Measurements from ENCODE around the gene ADAT2. TPM values are rescaled to one million over a fixed set of nuclear protein-coding genes. Genes with fewer than 3 reads are reported as not detected.

The ADAT2 gene
- total RNA-seq, 6 experiments from 2014 or later = 3.6 to 5.2 (median 4.2) TPM

GRCh38 chr6:143490244-143490643, 39.7 kb upstream of the ADAT2 start:
- ATAC-seq (no peak), DNase-seq (no peak)
- 100% methylated on average over 1 of the region's 1 CpG for WGBS (ENCODE audit: insufficient coverage, low coverage, low lambda C conversion rate, missing lambda C conversion rate)
- intact Hi-C loops (cut with DNase I) = no loop called here
- no peaks in the 10 kb centered on the region for H3K27me3 ChIP-seq
- TF ChIP-seq POLR2A (IDR thresholded peaks at IDR 0.05) (no peak), CTCF (IDR thresholded peaks at IDR 0.05) (no peak)
- no peak overlapping the region for H3K4me3 ChIP-seq
- H3K36me3 ChIP-seq = peaks cover 0 to 12% (median 0%) of the 10 kb centered on the region in 4 donors
- H3K4me1 ChIP-seq = no peaks in the 10 kb centered on the region
- no peaks in the 10 kb centered on the region for H3K9me3 ChIP-seq
- no peak overlapping the region for H3K27ac ChIP-seq

- intact Hi-C loops (cut with DNase I) = no loop called here
- 92% methylated on average over 3 of the region's 3 CpGs for WGBS (ENCODE audit: insufficient coverage, low coverage, low lambda C conversion rate, missing lambda C conversion rate)
- DNase-seq (no peak), ATAC-seq (no peak)
- Histone ChIP-seq H3K4me3 (no peak overlapping the region), H3K36me3 (no peaks in the 10 kb centered on the region), H3K4me1 (no peaks in the 10 kb centered on the region), H3K27ac (no peak overlapping the region), H3K9me3 (no peaks in the 10 kb centered on the region), H3K27me3 (no peaks in the 10 kb centered on the region)
- TF ChIP-seq CTCF (IDR thresholded peaks at IDR 0.05) = no peak
- TF ChIP-seq POLR2A (IDR thresholded peaks at IDR 0.05) = no peak
Observed at GRCh38 chr6:143486752-143487151, 36.3 kb upstream of the ADAT2 start.

- Histone ChIP-seq H3K27ac (no peak overlapping the region), H3K9me3 (no peaks in the 10 kb centered on the region), H3K4me3 (no peak overlapping the region), H3K27me3 (no peaks in the 10 kb centered on the region), H3K36me3 (no peaks in the 10 kb centered on the region), H3K4me1 (no peaks in the 10 kb centered on the region)
- no peak for ATAC-seq
- intact Hi-C loops (cut with DNase I) = no loop called here
- 83% methylated on average over 2 of the region's 2 CpGs for WGBS (ENCODE audit: insufficient coverage, low coverage, low lambda C conversion rate, missing lambda C conversion rate)
- TF ChIP-seq CTCF (IDR thresholded peaks at IDR 0.05) = no peak
- TF ChIP-seq POLR2A (IDR thresholded peaks at IDR 0.05) = no peak
- no peak for DNase-seq
Observed at GRCh38 chr6:143485967-143486366, 35.5 kb upstream of the ADAT2 start.

- 100% methylated on average over 2 of the region's 2 CpGs for WGBS (ENCODE audit: insufficient coverage, low coverage, low lambda C conversion rate, missing lambda C conversion rate)
- H3K27ac ChIP-seq = no peak overlapping the region
- no peak for ATAC-seq
- TF ChIP-seq POLR2A (IDR thresholded peaks at IDR 0.05) = no peak
- TF ChIP-seq CTCF (IDR thresholded peaks at IDR 0.05) = no peak
- no peaks in the 10 kb centered on the region for H3K4me1 ChIP-seq
- H3K36me3 ChIP-seq = no peaks in the 10 kb centered on the region
- no peaks in the 10 kb centered on the region for H3K9me3 ChIP-seq
- DNase-seq = no peak
- no peak overlapping the region for H3K4me3 ChIP-seq
- intact Hi-C loops (cut with DNase I) = no loop called here
- H3K27me3 ChIP-seq = no peaks in the 10 kb centered on the region
Observed at GRCh38 chr6:143482593-143482992, 32.1 kb upstream of the ADAT2 start.

- WGBS (ENCODE audit: insufficient coverage, low coverage, low lambda C conversion rate, missing lambda C conversion rate) = 92% methylated on average over 3 of the region's 3 CpGs
- TF ChIP-seq POLR2A (IDR thresholded peaks at IDR 0.05) = no peak
- H3K27ac ChIP-seq = no peak overlapping the region
- no peaks in the 10 kb centered on the region for H3K27me3 ChIP-seq
- no peak overlapping the region for H3K4me3 ChIP-seq
- H3K4me1 ChIP-seq = no peaks in the 10 kb centered on the region
- H3K36me3 ChIP-seq = peaks cover 0 to 10% (median 0%) of the 10 kb centered on the region in 4 donors
- H3K9me3 ChIP-seq = no peaks in the 10 kb centered on the region
- no peak for DNase-seq
- intact Hi-C loops (cut with DNase I) = no loop called here
- no peak for ATAC-seq
Observed at GRCh38 chr6:143478479-143479062, 28.1 kb upstream of the ADAT2 start.
